OCI-LY3 (cell line): ENCODE results near the gene KLC1.

Experiments used
- CTCF ChIP-seq: fragments of 200-600, 300-600 bp; sonication (generic); IDR thresholded peaks from 2 replicates; pipeline ENCODE4 v1.5.1; 2014; ENCODE audit warnings: antibody characterized with exemption, low read length, low read depth
- EZH2phosphoT487 ChIP-seq: fragments of 200-600 bp; shearing (Covaris generic); IDR thresholded peaks from 2 replicates; pipeline ENCODE4 v1.6.1; 2018; ENCODE audit warnings: antibody characterized with exemption, mixed run types, low read depth

GRCh38 chr14:103710771-103711377 lies 81.9 kb downstream of the KLC1 start:
- TF ChIP-seq EZH2phosphoT487: no peak
- TF ChIP-seq CTCF: no peak
